HuH-7.5 (cell line): Measurements from ENCODE around the gene TMEM117.
"Not testable (repeated sequence)": the region's sequence is repeated elsewhere in the genome, so short reads cannot be mapped to it uniquely, and the experiment has no call there.

Experiments
- DNase-seq: peaks from one replicate; pipeline ENCODE4 v3.0.0; 2011; ENCODE audit warnings: low spot score

Gene TMEM117

DNA sequence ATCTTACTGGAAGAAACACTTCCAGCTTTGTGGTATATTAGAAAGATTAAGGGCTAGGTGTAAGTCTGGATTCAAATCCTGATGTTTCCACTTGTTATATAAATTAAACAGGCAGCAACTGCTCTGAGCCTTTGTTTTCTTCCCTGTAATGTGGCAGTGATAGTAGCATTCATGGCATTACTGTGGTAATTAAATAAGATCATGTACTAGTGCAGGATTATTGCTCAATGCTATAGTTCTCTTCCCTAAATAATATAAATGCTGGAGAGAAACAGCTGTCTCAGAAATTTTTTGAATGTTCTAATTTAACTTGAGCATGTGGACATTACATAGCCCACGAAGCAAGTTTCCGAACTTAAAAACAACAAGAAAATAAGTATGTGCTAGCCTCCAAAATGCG lies 5.4 kb downstream of the TMEM117 start:
- DNase-seq, result no peak

DNA sequence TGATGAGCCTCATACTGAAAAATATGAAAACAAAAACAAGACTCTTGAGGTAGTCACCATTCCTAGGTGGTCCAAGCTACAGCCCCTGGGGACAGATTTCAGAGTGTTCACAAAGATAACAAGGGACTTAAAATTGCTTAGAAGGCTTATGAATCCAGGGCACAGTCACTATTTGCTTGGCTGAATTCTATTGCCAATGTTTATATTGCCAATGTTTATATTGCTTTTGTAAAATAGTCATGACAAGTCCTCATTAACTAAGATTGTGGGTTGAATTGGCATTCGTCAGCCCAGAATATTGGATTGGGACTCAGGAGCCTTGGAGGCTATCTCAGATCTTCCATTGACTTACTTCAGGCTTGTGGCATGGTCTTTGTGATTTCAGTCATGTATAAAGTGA lies 6.4 kb downstream of the TMEM117 start:
- no peak for DNase-seq

DNA sequence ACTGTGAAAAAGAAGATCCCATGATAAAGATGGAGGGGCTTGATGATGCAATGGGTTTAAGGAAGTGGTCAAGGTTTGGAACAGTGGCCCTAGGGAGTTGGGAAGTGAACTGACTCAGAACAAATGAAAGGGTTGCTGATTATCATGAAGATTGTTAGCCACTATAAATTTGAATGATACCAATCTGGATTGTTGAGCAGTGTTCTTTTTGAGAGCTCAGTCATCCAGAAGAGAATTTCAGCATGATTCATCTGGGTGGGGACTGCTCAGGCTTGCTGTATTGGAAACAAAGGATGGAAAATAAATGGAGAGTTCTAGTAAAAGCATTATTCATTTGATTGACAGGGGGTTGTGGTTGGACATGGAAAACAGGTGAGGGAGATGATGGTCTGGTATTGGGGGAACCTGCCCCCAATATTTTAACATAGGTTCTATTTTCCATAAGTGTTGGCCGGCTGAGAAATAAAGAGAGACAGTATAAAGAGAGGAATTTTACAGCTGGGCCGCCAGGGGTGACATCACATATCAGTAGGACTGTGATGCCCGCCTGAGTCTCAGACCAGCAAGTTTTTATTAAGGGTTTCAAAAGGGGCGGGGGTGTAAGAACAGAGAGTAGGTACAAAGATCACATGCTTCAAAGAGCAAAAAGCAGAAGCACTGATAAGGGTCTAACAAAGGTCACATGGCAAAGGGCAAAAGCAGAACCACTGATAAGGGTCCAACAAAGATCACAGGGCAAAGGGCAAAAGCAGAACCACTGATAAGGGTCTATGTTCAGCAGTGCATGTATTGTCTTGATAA lies 11.7 kb downstream of the TMEM117 start:
- not testable (repeated sequence) for DNase-seq

DNA sequence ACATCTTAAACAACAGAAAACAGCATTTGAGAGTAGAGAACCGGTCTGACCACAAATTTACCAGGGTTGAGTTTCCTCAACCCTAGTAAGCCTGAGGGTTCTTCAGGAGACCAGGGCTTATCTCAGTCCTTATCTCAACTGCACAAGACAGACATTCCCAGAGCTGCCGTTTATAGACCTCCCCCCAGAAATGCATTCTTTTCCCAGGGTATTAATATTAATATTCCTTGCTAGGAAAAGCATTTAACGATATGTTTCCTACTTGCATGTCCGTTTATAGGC lies 12.3 kb downstream of the TMEM117 start:
- no peak for DNase-seq

DNA sequence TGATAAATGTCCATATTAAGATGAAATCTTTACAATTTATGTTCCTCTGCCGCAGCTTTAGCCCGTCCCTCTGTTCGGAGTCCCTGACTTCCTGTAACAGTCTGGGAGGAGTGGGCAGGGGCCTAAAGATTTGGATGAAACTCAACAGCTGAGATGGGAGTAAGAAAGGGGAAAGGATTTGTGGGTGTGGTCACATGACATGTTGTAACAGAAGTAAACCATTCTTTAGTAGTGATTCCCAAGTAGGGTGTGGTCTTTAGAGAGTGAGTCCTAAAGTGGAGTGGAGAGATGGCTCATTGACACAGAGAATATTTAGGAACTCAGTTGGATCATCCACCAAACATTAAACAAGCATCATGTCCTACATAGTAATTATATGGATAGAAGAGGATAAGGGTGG lies 12.9 kb downstream of the TMEM117 start:
- no peak for DNase-seq

DNA sequence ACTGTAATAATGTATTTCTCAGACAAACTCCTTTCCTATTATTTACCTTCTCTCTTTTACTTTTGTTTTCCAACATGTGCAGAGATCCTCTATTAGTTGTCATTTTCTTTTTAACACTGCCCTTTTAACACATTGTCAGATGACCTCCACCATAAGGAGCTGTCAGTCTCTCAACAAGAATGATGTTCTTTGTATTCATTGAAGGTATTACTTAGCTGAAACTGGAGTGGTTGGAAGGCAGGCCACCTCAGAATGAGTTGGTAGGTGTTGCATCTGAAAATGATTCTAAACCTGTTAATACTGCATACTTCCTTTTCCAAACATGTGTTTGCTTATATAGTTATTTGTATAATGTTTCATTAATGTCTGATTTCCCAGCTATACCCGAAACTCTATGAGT lies 16.9 kb downstream of the TMEM117 start:
- no peak for DNase-seq

DNA sequence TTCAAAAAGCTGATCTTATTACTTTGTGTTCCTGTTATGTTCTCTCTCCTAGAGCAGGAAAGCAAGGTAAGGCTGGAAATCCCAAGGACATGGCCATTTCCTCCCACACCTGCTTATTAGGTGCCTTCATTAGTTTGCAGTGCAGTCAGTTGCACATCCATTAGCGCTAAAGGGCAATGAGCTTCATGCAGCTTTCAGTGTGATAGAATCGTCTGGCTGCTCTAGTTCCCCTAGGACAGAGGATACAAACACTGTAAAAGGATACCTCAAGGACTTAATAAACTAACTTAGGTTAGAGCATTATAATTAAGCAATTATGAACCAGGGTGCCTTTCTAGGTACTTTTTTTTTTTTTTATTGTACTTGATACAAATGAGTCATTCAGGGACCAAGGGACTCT lies 21.1 kb downstream of the TMEM117 start:
- DNase-seq, result no peak

DNA sequence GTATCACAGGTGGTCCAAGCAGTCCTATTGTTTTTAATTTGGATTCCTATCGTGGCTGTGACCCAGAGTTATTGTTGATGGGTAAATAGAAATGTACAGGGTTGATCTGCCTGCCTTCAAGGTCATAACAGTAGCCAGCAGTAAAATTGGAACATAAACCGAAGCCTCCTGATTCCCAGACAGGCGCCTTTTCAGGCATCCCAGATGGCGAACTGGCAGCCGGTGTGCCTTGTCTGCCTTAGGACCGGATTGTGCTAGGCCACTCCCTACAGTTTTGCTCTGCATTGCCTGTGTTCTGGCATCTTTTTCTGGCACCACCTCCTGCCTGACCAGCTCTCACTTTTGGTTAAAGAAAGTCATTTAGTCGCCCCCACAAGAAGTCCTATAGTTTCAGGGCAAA lies 22.2 kb downstream of the TMEM117 start:
- no peak for DNase-seq

DNA sequence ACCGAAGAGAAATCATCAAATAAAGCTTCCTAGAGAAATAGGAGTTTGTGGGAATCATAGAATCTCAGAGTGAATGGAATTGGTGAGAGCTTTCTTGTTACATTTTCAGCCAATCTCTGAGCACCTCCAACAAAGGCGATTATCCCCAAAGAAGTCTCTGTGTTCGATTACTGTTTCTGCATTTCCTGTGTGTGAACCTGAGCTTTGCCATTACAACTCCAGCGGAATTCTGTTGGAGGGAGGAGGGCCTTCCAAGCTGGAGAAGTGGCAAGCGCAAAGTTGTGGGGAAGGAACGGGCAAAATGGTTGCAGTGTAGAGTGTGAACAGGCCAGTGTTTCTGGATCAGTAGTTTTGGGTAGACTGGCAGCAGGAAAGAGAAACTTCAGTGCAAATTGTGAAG lies 23.1 kb downstream of the TMEM117 start:
- no peak for DNase-seq

DNA sequence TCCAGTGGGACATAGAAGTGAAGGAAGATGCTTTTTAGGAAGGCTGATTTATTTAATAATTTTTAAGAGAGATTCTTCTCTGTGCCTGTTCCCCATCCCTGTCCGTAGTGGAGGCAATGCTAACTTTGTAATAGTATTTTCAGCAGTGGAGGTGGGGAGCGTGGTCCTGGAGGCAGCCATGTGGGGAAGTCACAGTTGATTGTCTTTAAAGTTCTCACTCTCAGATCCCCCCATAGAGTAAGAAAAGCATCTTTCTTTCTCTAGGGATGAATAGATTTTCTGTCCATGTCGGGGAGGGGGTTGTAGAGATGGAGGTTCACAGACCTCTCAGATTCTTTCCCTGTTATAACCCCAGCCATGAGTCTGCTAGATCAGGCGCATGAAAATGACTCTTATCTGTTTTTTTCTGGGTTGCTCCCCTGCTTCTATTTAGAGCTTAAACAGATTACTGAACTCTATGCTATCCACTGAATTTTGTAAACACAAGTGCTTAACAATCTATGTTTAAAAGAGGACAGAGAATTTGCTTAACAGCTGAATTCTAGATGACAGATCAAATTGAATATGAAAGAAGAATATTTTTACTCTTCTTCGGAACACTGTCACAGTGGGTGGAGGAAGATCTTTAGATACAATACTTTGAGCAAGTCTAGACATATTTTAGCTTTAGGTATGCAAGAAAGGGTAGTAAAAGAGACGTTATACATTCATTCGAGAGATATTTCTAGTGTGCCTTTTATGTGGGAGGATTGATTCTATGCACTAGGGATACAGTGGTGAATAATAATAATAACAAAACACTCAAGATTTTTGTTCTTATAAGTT lies 25.3 kb downstream of the TMEM117 start:
- no peak for DNase-seq

DNA sequence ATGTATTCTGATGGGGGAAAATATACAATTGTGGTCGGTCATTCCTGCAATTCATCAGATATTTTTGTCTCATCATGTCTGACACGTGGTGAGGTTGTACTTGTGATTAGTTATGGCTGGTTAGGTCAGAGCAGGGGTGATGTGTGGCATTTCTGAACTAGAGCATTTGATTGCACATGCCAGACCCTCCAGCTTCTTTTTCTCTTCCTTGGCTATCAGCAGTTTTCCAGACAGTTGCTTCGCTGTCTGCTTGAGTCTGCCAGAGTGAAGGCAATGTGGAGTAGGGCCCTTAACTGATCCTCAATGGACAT lies 25.9 kb downstream of the TMEM117 start:
- no peak for DNase-seq

DNA sequence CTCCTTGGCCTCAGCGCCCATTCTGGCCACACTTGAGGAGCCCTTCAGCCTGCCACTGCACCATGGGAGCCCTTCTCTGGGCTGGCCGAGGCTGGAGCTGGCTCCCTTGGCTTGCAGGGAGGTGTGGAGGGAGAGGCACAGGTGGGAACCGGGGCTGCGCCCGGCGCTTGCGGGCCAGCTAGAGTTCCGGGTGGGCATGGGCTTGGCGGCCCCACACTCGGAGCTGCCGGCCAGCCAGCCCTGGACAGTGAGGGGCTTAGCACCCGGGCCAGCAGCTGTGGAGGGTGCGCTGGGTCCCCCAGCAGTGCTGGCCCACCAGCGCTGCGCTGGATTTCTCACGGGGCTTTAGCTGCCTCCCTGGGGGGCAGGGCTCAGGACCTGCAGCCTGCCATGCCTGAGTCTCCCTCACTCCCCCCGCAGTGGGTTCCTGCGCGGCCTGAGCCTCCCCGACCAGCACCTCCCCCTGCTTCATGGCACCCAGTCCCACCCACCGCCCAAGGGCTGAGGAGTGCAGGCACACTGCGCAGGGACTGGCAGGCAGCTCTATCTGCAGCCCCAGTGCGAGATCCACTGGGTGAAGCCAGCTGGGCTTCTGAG lies 28.0 kb downstream of the TMEM117 start:
- no peak for DNase-seq

DNA sequence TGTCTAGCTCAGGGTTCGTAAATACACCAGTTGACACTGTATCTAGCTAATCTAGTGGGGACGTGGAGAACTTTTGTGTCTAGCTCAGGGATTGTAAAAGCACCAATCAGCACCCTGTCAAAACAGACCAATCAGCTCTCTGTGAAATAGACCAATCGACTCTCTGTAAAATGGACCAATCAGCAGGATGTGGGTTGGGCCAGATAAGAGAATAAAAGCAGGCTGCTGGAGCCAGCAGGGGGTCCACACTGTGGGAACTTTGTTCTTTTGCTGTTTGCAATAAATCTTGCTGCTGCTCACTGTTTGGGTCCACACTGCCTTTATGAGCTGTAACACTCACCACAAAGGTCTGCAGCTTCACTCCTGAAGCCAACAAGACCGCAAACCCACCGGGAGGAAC lies 28.7 kb downstream of the TMEM117 start:
- not testable (repeated sequence) for DNase-seq

DNA sequence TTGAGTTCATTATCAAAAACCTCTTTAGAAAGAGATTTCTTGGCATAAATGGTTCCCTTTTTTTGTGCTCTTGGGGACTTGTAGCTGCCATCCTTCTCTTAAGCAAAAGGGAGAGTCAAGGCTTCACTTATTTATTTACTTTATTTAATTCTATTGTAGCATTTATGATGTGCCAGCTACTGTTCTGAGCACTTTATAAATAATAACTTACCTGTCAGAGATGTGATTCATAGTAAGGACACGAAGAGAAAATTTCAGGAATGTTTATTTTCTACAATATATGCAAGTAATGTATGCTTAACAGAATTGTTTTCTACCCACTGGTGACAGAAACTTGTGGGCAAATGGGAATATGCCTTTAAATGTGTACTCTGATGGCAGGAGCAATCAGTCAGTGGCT lies 33.3 kb downstream of the TMEM117 start:
- DNase-seq, result no peak

DNA sequence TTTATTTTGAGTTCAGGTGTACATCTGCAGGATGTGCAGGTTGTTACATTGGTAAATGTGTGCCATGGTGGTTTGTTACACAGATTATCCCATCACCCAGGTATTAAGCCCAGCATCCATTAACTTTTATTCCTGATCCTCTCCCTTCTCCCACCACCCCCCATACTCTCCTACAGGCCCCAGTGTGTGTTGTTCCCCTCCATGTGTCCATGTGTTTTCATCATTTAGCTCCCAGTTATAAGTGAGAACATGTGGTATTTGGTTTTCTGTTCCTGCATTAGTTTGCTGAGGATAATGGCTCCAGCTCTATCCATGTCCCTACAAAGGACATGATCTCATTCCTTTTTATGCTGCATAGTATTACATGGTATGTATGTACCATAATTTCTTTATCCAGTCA lies 33.9 kb downstream of the TMEM117 start:
- not testable (repeated sequence) for DNase-seq

DNA sequence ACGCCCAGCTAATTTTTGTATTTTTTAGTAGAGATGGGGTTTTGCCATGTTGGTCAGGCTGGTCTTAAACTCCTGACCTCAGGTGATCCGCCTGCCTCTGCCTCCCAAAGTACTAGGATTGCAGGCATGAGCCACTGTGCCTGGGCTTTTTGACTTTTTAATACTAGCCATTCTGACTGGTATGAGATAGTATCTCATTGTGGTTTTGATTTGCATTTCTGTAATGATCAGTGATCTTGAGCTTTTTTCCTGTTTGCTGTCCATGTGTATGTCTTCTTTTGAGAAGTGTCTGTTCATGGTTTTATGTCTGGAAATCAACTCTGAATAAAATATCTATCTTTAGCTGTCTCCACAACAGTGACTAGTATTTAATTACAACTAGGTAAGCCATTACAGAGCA lies 35.4 kb downstream of the TMEM117 start:
- not testable (repeated sequence) for DNase-seq

DNA sequence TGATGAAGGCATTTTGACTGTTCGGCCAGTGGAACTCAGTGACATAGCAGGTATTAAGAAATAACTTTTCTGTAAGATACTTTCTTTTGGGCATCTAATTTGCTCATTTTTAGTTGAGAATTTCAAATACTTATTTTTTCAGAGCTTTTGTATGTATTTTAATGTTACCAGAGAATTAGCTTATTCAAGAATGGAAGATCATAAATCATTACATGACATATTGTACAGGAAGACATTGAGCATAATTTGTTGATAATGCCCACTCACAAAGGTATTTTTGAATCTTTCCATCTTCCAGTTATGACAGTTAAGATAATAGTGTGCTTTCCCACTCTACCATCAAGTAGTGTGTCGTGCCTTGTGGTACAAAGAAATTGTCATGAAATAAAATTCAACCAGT lies 36.5 kb downstream of the TMEM117 start:
- no peak for DNase-seq

DNA sequence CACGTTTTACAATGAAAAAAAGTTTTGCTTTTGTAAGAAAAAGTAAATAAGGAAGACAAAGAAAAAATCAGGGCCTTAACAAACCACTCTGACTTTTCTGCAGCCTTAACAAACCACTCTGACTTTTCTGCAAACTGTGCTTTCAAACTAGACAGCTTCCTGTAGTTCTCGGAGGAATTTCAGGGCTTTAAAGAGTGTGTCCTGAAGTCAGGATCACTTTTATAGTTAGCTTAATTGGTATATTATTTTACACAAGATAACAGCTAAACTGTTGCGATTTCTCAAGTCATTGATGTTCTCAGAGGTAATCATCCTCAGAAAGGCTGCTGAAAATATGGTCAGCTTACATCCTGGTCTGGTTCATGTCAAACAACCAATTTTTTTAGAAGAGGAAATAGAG lies 42.2 kb downstream of the TMEM117 start:
- no peak for DNase-seq

DNA sequence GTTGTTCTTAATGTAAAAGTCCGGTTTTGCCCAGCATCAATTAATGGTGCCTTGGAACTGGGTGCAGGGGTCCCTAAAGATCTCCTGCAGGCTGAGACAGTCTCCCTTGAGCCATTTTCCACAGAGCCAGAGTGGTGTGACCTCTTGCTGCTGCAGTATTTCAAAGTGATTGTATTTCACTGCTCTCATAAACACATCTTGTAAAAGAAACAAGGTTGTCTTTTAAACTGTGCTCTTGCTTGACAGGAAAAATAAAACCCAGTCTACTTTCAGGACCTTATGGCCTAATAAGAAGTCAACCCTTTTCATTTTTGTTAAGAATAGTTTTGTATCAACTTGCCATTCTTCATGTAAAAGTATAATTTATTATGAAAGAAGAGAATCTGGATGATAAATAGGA lies 44.7 kb downstream of the TMEM117 start:
- DNase-seq, result no peak

DNA sequence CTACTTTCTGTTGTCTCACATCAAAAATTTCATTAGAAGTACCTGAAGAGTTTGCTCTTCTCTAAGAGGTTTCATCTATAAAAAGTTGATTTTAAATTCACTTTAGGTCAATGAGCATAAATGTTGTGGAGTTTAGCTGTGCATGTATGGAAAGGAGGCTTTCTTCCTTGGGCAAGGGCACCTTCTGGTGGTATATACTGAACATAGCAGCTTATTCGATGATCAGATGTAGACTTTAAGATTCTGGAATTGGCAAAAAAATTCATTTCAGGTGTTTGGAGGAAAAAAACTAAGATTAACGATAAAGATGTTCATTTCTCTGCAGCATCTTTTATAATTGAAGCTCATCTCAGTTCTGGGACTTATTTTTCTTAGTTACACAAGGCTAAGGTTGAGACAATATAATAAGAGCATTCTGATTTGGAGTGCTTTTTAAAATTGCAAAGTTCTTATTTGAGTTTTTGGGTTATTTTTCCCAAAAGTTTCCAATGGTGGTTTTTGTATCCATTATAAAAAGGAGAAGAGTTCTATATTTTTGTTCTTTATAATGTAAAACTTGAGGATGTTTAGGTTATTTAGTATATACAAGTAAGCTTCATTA lies 46.8 kb downstream of the TMEM117 start:
- DNase-seq, result peak; percentile 20

DNA sequence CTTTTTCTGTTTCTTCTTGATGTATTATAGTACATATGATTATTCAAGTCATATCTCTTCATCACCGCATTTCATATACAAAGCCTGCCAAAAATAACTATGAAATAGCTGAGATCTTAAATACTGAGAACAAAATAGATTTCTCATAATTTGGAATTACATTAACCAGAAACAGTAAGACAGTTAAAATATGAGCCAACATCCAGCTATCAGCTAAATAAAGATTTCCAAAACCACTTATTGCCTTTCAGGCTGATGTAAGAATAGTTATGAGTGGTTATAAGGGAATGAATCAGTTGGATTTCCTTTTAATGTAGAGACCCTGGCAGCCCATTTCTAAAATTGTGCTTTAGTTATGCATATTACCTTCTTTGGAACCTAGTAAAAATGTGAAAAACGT lies 47.4 kb downstream of the TMEM117 start:
- no peak for DNase-seq

DNA sequence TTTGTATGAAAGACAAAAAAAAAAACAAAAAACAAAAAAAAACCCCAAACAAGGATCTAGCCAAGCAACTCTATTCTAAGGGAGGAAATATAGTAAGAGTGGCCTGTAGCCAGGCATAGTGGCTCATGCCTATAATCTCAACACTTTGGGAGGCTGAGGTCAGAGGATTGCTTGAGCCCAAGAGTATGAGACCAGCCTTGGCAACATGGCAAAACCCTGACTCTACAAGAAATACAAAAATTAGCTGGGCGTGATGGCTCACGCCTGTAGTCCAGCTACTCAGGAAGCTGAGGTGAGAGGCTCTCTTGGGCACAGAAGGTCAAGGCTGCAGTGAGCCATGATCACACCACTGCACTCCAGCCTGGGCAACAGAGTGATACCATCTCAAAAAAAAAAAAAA lies 47.9 kb downstream of the TMEM117 start:
- DNase-seq, result no peak
